Epithelial cell of umbilical artery (primary cell): ENCODE results near the gene VCY. TPM values are rescaled to one million over a fixed set of nuclear protein-coding genes. Genes with fewer than 3 reads are reported as not detected.

ENCODE experiments used
- total RNA-seq: library from RNA; depleted of rRNA; stranded (reverse); fragments of >200 nt; gene quantifications from 2 replicates; pipeline ENCODE4 v1.2.3, GENCODE V29; 2014

The VCY gene
- total RNA-seq = not detected in 2 replicates

GRCh38 chrY:13986373-13986772 is at the start of gene VCY:
TSS of gene VCY (minus strand) at chrY:13986473. CDS start at chrY:13986440, 33 bp downstream.

Other genes starting within 250 kb of the VCY start
- not detected in 2 replicates for gene VCY1B, start 69.8 kb upstream of the VCY start, total RNA-seq